Suppressor macrophage treated with lipopolysaccharide for 4 hours (primary cell): Measurements from ENCODE around the gene BCL7A.
"Not testable (repeated sequence)": the region's sequence is repeated elsewhere in the genome, so short reads cannot be mapped to it uniquely, and the experiment has no call there.

Experiments used
- DNase-seq: peaks from one replicate; pipeline ENCODE4 v3.0.0-alpha.2; 2020

The BCL7A gene

GRCh38 chr12:122056406-122056805, 34.7 kb downstream of the BCL7A start:
- DNase-seq, result not testable (repeated sequence)

GRCh38 chr12:122057007-122057735, 35.5 kb downstream of the BCL7A start:
- DNase-seq, result no peak

- DNase-seq, result no peak
These were observed 36.1 kb downstream of the BCL7A start for GRCh38 chr12:122057769-122058168.

- no peak for DNase-seq
These were observed 37.0 kb downstream of the BCL7A start for GRCh38 chr12:122058549-122059149.

- no peak for DNase-seq
These were observed 37.7 kb downstream of the BCL7A start for GRCh38 chr12:122059203-122059960.

- DNase-seq, result no peak
These were observed 38.4 kb downstream of the BCL7A start for GRCh38 chr12:122060081-122060501.

GRCh38 chr12:122061253-122061652, 39.6 kb downstream of the BCL7A start:
- DNase-seq, result no peak

GRCh38 chr12:122062832-122063693, 41.4 kb downstream of the BCL7A start:
- DNase-seq, result peak; percentile 78

- DNase-seq, result no peak
These were observed 42.0 kb downstream of the BCL7A start for GRCh38 chr12:122063694-122064024.

GRCh38 chr12:122064025-122064777, 42.5 kb downstream of the BCL7A start:
- peak; percentile 89 for DNase-seq

GRCh38 chr12:122064780-122065588, 43.3 kb downstream of the BCL7A start:
- DNase-seq, result peak; percentile 81

GRCh38 chr12:122067548-122067947, 45.9 kb downstream of the BCL7A start:
- DNase-seq, result no peak

- DNase-seq, result no peak
These were observed 46.3 kb downstream of the BCL7A start for GRCh38 chr12:122067966-122068365.

GRCh38 chr12:122072031-122072970, 50.6 kb downstream of the BCL7A start:
- DNase-seq, result no peak

GRCh38 chr12:122073815-122074214, 52.1 kb downstream of the BCL7A start:
- DNase-seq, result no peak

GRCh38 chr12:122076743-122077495, 55.2 kb downstream of the BCL7A start:
- DNase-seq, result peak; percentile 74

GRCh38 chr12:122078141-122079032, 56.7 kb downstream of the BCL7A start, which contains the start of gene MLXIP:
Gene MLXIP (plus strand): TSS chr12:122078756. CDS start chr12:122078854, 98 bp downstream.
- peak; percentile 98 for DNase-seq

- peak; percentile 35 for DNase-seq
These were observed 57.4 kb downstream of the BCL7A start for GRCh38 chr12:122079033-122079531.
